ENCODE measurements around the gene HMGN3.
A peak's percentile ranks its signal among the peaks of the same experiment; 100 is the strongest.
"Not testable (repeated sequence)": the region's sequence is repeated elsewhere in the genome, so short reads cannot be mapped to it uniquely, and the experiment has no call there.

HMGN3 gene
- 74.5 to 94.8 reads per million in 2 donors for total RNA-seq

- peak; percentile 87 for DNase-seq
These were observed at the start of gene HMGN3 for GRCh38 chr6:79234150-79235022. Gene HMGN3 (minus strand): TSS chr6:79234682.

GRCh38 chr6:79280756-79281155, 46.3 kb upstream of the HMGN3 start:
- DNase-seq = no peak

DNA sequence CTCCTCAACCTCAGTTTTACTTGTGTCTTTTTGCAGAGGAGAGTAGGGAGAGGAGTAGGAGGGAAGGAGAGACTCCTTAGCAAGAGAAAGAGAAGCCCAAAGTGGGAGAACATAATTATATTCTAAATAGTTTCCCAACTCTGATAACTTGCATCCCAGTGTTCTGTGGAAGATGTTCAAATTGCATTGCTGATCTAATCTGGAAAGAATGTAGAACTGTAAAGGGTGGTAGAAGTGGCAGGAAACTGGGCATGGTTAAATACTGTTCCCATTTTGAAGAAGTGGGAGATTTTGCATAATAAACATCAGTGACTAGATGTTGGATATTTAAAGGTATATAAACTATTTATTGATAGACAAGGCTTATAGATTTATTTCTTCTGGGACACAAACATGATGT, 42.6 kb upstream of the HMGN3 start:
- DNase-seq = no peak

GRCh38 chr6:79269877-79270276, 35.4 kb upstream of the HMGN3 start:
- DNase-seq = no peak

DNA sequence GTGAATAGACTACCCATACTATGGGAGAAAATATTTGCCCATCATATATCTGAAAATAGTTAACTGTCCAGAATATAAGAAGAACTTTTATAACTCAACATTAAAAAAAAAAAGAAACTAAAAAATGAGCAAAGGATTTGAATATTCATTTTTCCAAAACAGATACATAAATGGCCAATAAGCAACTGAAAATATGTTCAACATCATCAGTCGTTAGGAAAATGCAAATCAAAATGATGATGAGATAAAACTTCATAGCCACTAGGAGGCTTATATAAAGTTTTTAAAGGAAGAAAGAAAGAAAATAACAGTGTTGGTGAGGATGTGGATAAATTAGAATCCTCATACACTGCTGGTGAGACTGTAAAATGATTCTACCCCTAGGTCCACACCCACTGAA, 32.6 kb upstream of the HMGN3 start:
- no peak for DNase-seq

DNA sequence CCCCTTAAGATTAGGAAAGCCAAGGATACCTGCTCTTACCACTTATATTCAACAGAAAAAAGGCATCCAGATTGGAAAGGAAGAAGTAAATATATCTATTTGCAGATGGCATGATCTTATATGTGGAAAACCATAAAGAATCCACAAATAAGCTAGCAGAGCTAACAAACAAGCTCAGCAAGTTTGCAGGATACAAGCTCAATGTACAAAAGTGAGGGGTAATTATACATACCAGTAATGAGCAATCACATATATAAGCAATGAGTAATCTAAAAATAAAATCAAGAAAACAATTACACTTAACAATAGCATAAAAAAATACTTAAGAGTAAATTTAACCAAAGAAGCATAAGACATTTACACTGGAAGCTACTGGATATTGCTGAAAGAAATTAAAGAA, 31.6 kb upstream of the HMGN3 start:
- DNase-seq = no peak

DNA sequence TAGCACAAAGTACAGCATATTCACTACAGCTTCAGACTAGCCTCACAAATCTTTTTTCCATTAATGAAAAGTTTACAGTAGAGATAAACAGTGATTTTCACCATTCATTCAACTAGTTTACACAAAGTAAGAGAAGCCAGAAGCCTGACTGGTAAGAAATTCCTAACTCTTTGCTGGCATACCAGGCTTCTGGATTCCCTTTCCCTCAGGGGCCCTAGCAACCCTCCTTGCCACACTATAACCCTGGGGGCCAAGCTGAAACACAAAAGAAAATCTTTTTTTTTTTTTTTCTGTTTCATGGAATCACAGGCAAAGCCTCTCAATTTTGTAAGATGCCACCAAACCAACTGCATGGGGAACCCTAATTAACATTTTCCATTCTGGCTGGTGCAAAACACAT, 28.9 kb upstream of the HMGN3 start:
- no peak for DNase-seq

- DNase-seq = no peak
These were observed 27.2 kb upstream of the HMGN3 start for GRCh38 chr6:79261666-79262065.

- DNase-seq = no peak
These were observed 26.3 kb upstream of the HMGN3 start for GRCh38 chr6:79260772-79261171.

GRCh38 chr6:79257381-79258205, 23.1 kb upstream of the HMGN3 start:
- no peak for DNase-seq

DNA sequence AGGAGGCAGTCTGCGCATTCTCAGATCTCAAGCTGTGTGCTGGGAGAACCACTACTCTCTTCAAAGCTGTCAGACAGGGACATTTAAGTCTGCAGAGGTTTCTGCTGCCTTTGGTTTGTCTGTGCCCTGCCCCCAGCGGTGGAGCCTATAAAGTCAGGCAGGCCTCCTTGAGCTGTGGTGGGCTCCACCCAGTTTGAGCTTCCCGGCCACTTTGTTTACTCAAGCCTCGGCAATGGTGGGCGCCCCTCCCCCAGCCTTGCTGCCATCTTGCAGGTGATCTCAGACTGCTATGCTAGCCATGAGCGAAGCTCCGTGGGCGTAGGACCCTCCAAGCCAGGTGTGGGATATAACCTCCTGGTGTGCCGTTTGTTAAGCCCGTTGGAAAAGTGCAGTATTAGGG, 22.3 kb upstream of the HMGN3 start:
- not testable (repeated sequence) for DNase-seq

GRCh38 chr6:79255086-79255485, 20.6 kb upstream of the HMGN3 start:
- not testable (repeated sequence) for DNase-seq

GRCh38 chr6:79250559-79250958, 16.1 kb upstream of the HMGN3 start:
- no peak for DNase-seq

DNA sequence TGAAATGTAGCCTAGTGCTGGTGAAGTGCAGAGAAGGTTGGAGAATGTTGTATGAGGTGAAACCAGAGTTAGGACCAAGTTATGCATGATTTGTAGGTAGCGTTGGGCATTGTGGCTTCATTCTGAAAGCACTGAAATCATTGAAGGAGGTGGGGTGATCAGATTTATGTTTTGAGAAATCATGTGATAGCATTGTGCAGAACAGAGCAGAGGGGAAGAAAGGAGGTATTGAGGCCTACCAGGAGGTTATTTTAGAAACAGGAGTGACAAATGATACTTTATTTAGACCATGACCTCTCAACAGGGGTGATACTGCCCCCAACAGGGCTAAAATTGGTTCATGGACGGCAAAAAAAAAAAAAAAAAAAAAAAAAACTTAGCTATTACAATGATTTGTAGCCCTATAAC, 15.6 kb upstream of the HMGN3 start:
- no peak for DNase-seq

- no peak for DNase-seq
These were observed 14.7 kb upstream of the HMGN3 start for GRCh38 chr6:79249136-79249535.

GRCh38 chr6:79246891-79247290, 12.4 kb upstream of the HMGN3 start:
- DNase-seq = no peak

DNA sequence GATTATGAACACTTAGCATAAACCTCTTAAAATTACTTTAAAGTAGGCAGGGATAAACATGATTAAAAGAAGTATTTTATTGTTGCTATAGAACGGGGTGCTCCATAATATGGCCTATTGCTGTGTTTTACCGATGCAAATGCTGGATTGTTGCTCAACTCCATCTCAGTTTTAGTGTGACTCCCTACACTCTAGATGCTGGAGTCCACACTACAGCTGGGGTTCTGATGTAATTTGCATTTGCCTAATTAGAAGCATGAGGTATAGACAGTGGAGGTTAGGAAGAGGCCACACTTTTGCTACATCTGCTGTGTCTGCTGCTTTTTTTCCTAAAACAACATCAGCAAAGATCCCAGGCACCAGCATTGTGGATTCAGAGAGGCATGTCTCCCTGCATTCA, 6.7 kb upstream of the HMGN3 start:
- no peak for DNase-seq

DNA sequence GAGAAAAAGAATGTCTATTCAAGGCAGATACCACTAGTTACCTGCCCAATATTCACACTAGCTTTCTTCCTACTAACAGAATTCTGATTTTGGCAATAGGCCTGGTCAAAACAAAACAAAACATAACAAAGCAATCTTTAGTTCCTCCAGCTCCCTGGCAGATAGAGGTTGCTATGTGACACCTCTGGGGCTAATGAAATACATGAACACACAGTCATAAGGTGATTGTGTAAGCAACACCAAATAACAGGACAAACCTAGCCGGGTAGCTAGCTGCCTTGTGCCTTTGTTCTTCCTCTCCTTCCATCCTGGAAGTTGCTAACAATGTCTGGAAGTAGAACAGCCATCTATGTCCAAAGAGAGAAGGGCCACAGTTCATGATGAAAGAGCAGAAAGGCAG, 6.0 kb upstream of the HMGN3 start:
- no peak for DNase-seq

DNA sequence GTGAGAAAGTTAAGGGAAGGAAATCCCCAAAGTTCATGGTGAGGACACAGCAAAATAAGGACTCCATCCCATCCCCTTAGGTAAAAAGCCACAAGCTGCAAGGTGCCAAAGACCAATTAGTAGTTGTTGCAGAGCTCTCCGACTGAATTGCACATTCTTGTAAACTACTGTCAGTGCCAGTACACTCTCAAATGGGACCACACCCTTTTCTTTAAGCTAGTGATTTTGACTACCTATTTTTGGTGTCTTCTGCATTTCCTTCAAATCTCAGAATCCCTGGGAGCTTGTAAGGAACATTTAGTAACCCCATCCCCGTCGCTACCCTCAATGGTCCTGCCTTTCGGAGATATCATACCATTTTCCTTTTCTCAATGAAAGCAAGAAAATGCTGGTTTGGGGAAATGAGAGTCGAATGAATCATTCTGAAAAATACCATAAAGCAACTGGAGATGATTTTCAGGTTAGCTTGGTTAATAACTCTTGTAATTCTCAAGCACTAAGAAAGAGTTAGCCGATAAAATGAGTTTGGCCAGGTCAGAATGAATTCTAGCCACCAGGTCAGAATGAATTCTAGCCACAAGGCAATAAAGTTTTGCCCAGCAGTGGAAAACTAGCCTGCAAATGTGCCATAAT, 5.2 kb upstream of the HMGN3 start:
- DNase-seq = no peak

DNA sequence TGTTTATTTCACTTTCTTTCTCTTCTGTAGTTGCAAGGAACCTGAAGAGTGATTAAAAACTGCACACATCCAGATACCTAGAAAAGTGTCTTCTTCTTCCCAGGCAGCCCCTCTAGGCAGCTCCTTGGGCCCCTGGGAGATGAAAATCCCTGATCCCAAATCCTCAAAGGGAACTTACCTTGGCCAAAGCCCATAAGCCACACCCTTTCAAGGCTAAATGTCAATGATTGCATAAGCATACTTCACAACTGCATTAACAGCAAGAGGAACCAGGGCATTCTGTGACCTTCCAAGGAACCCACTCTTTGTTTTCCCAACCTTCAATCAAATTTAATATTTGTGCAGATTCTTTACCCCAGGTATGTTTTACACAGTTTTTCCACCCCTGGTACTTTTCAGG, 4.4 kb upstream of the HMGN3 start:
- DNase-seq = no peak

DNA sequence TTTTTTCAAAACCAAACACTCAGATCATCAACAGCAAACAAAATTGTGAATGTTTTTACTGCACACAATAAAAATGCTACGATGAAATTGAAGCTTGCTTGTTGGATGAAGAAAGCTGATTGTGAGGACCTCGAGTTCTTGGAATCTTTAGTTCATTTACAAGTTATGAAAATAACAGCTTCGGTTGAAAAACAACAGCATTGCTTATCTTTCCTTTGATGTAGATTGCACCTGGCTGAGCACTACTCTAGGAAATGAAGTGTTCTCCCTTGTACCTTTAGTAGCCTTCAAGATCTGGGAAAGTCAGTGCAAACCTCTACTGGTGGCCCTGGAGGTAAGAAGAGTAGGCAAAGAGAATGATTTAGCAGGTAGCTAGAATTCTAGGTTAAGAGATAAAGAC, 2.2 kb upstream of the HMGN3 start:
- no peak for DNase-seq

DNA sequence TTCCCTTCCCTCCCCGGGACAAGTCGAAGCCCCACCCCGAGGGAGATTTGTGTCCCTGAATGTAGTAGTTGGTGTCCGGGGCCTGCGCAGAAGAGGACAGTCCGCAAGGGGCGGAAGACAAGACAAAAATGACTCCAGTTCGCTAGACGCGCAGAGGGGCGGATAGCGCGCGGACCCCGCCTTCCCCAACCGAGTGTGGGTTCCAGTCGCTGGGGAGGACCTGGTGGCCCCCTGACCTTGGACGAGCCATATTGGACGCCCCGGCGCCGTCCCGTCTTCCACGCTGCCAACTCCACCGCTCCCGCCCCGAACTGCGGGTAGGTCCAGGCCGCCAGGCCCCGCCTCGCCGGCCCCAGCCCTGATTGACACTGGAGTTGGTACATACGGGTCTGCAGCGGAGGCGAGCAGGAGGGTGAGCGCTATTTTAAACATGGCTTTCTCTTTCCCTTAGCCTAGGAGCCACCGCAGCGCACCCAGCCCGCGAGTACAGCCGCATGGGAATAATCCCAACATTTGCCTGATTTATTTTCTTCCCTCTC, 802 bp downstream of the HMGN3 start:
- peak; percentile 65 for DNase-seq
